Measurements from ENCODE around the gene SMAD2. TPM values are rescaled to one million over a fixed set of nuclear protein-coding genes. Genes with fewer than 3 reads are reported as not detected.

SMAD2 gene
- total and polyA plus RNA-seq, 9 of the 15 experiments (the other 6 are each of a cell fraction or from before 2014, with no cell fraction given) = 9.2 to 49.6 (median 33.7) TPM

- 0% methylated on average over 4 of the region's 4 CpGs for WGBS (ENCODE audit: insufficient coverage, low coverage, missing lambda C conversion rate)
- H3K27me3 ChIP-seq (ENCODE audit: control insufficient read depth in 2 of 2, insufficient read depth in 2 of 2, low read length in 2 of 2) = no peaks in the 10 kb centered on the region
- no peak overlapping the region for H3K4me3 ChIP-seq
- H3K27ac ChIP-seq (ENCODE audit: extremely low read depth, low read depth, low read length) = peak overlapping the region; percentile 82
- H3K4me2 ChIP-seq (ENCODE audit: insufficient read depth, low read length) = peak overlapping the region; percentile 65
- ChIA-PET POLR2A (no interaction called here), CTCF (ENCODE audit: low intra/inter-chr PET ratio) (no interaction called here)
- peaks cover 100% of the 10 kb centered on the region for H3K79me2 ChIP-seq (ENCODE audit: control insufficient read depth, insufficient read depth, low read length)
- H2AFZ ChIP-seq (ENCODE audit: low read depth, low read length) = no peak overlapping the region
- H3K9me1 ChIP-seq (ENCODE audit: control insufficient read depth, insufficient read depth, low read length) = no peaks in the 10 kb centered on the region
- peak overlapping the region in 1 of 2 experiments; percentile 45; a peak in 2 of 4 replicates for H3K9ac ChIP-seq (ENCODE audit: insufficient read depth in 1 of 2, low read depth in 2 of 2, low read length in 2 of 2)
- H3K9me3 ChIP-seq (replicated peaks; ENCODE audit: control insufficient read depth, insufficient read depth, low read depth, low read length) = no peaks in the 10 kb centered on the region
- FAIRE-seq (peak; percentile 89), DNase-seq (ENCODE audit: extremely low read depth in 1 of 4, low spot score in 3 of 4) (peak; percentile 34 to 78 (median 44)), ATAC-seq (peak; percentile 87)
- H3K36me3 ChIP-seq (ENCODE audit: control insufficient read depth, insufficient read depth, low read length) = peaks cover 7% of the 10 kb centered on the region; the same call in 2 of the 3 replicates
- H3K4me1 ChIP-seq (replicated peaks in 1 of 2; ENCODE audit: control insufficient read depth in 2 of 2, insufficient read depth in 2 of 2, low read length in 2 of 2) = peaks cover 2 to 29% of the 10 kb centered on the region in 2 experiments; a peak in 3 of 5 replicates
- H4K20me1 ChIP-seq (replicated peaks; ENCODE audit: control insufficient read depth, insufficient read depth, low read length) = no peaks in the 10 kb centered on the region; the same call in 1 of the 2 replicates
- intact Hi-C loops (cut with micrococcal nuclease) = no loop called here
- no TSS peak for BruUV-seq (replicated peaks)
- in situ Hi-C loops (cut with MboI) = no loop called here
- peak; percentile 70 for TF ChIP-seq TEAD4 (IDR thresholded peaks at IDR 0.05; ENCODE audit: low read length)
- no peak for TF ChIP-seq TEAD4 (CRISPR knock-in tag; IDR thresholded peaks at IDR 0.05; ENCODE audit: borderline replicate concordance)
- TF ChIP-seq CBFA2T2 (conservative IDR thresholded peaks at IDR 0.05) = peak; percentile 89
- TF ChIP-seq USF1 (CRISPR knock-in tag; IDR thresholded peaks at IDR 0.05) = peak; percentile 17; the same call in 1 of the 2 replicates
- no peak for TF ChIP-seq CTBP1 (IDR thresholded peaks at IDR 0.05; ENCODE audit: borderline replicate concordance)
- peak in 1 of 2 experiments; percentile 49; a peak in 1 of 4 replicates for TF ChIP-seq TRIM24 (IDR thresholded peaks at IDR 0.05)
- no peak for TF ChIP-seq SMC3 (conservative IDR thresholded peaks at IDR 0.05; ENCODE audit: insufficient read depth, low read depth, low read length)
- peak; percentile 29; the same call in 1 of the 2 replicates for TF ChIP-seq SMARCA4 (IDR thresholded peaks at IDR 0.05)
- TF ChIP-seq MEIS2 (IDR thresholded peaks at IDR 0.05; ENCODE audit: partially characterized antibody) = peak; percentile 22
- TF ChIP-seq RAD51 (IDR thresholded peaks at IDR 0.05; ENCODE audit: borderline replicate concordance, low read depth) = peak; percentile 64; the same call in 1 of the 2 replicates
- TF ChIP-seq PHB2 (IDR thresholded peaks at IDR 0.05; ENCODE audit: low read depth) = peak; percentile 39; the same call in 1 of the 2 replicates
- TF ChIP-seq ZBTB5 (IDR thresholded peaks at IDR 0.05) = no peak
- TF ChIP-seq ETV1 (tag; conservative IDR thresholded peaks at IDR 0.05; ENCODE audit: low read depth) = no peak
- TF ChIP-seq STAT5A (IDR thresholded peaks at IDR 0.05; ENCODE audit: borderline replicate concordance, low read length) = peak; percentile 54
- peak; percentile 37; the same call in 1 of the 2 replicates for TF ChIP-seq ZNF24 (IDR thresholded peaks at IDR 0.05)
- TF ChIP-seq ESRRA (IDR thresholded peaks at IDR 0.05; ENCODE audit: borderline replicate concordance, low read depth) = peak; percentile 21; the same call in 1 of the 2 replicates
- peak in 1 of 2 experiments; percentile 49; a peak in 1 of 4 replicates for TF ChIP-seq HDAC1 (IDR thresholded peaks at IDR 0.05)
- peak; percentile 69; the same call in 1 of the 2 replicates for TF ChIP-seq TAL1 (IDR thresholded peaks at IDR 0.05)
- TF ChIP-seq, protein P1, sequence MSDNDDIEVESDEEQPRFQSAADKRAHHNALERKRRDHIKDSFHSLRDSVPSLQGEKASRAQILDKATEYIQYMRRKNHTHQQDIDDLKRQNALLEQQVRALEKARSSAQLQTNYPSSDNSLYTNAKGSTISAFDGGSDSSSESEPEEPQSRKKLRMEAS (CRISPR knock-in tag; IDR thresholded peaks at IDR 0.05) = no peak
- TF ChIP-seq SFPQ (IDR thresholded peaks at IDR 0.05; ENCODE audit: low read depth, low read length) = no peak
These were observed 18.6 kb downstream of the SMAD2 start for GRCh38 chr18:47911877-47912276.
